ENCODE results near the gene JAKMIP1. TPM values are rescaled to one million over a fixed set of nuclear protein-coding genes. Genes with fewer than 3 reads are reported as not detected.

Gene JAKMIP1
- total RNA-seq, 2 experiments from 2014 or later: 5.6 to 6.3 TPM

DNA sequence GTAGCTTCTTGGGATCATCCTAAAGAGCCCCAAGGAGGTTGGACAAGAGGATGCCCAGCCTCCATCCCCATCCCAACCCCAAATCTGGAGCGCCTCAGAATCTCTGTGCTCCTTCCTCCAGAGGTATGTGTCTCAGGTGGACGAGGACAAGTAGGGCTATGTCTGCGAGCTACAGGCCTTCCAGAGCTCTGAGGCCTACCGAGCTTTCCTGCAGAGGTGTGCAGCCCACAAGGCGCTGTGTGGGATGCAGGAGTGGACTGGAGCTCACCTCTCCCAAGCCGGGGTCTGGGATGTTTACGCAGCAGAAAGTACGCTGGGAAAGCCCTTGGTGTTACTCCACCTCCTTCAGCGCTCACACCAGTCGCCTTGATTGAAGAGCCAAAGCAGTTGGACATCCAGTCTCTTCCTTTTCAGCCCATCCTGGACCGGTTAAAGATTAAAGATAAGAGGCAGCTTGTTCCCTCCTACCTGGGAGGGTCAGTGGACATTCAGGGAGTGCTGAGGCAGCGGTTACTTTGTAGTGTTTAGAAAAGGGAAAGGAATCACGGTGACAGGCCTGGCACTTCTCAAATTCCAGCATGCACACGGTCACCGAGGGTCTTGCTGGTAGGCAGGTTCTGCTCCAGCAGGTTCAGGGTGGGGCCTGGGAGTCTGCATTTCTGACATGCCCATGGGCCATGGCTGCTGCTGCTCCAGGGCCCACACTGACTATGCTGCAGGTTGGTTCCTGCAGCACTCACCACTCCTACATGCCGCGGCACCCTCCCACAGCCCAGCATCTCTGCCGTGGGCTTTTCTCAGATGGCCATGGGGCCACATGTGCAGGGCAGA lies 29.5 kb upstream of the JAKMIP1 start:
- Mint-ChIP-seq H3K4me1 (ENCODE audit: low read depth) (no peaks in the 10 kb centered on the region), H3K9me3 (no peaks in the 10 kb centered on the region), H3K36me3 (ENCODE audit: low read depth) (no peaks in the 10 kb centered on the region), H3K4me3 (no peak overlapping the region), H3K27me3 (peaks cover 5% of the 10 kb centered on the region), H3K27ac (no peak overlapping the region)
- POLR2A ChIA-PET: no interaction called here
- CTCF ChIA-PET: interaction anchor here (1.0 to 1.5 kb wide), 2 partner anchors 21 to 26 kb away, joined by 3 to 7 read pairs; no protein-coding TSS in a partner anchor
- DNase-seq (no peak), ATAC-seq (no peak)
- intact Hi-C loops (cut with micrococcal nuclease): no loop called here
- TF ChIP-seq, protein P1, sequence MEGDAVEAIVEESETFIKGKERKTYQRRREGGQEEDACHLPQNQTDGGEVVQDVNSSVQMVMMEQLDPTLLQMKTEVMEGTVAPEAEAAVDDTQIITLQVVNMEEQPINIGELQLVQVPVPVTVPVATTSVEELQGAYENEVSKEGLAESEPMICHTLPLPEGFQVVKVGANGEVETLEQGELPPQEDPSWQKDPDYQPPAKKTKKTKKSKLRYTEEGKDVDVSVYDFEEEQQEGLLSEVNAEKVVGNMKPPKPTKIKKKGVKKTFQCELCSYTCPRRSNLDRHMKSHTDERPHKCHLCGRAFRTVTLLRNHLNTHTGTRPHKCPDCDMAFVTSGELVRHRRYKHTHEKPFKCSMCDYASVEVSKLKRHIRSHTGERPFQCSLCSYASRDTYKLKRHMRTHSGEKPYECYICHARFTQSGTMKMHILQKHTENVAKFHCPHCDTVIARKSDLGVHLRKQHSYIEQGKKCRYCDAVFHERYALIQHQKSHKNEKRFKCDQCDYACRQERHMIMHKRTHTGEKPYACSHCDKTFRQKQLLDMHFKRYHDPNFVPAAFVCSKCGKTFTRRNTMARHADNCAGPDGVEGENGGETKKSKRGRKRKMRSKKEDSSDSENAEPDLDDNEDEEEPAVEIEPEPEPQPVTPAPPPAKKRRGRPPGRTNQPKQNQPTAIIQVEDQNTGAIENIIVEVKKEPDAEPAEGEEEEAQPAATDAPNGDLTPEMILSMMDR (IDR thresholded peaks at IDR 0.05): no peak

DNA sequence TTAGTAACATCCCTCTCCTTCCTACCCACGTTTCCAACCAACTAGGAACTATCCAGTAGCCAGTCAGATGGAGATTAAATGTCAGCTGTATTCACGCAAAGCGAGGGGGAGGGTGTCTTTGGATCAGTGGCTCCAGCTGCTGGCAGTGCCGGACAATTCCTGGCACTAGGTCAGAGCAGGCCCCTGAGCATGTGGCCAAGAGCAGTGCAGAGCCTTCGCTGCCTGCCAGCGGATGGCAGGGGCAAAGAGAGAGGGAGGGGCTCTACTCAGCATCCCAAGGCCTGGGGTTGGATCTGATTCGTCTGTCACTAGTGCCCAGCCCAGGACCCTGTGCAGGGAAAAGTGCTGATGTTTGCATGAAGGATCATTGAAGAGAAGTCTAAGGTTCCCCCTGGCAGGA lies 28.7 kb upstream of the JAKMIP1 start:
- ChIA-PET POLR2A (no interaction called here), CTCF (interaction anchor here (1.0 to 1.3 kb wide), 2 partner anchors 22 to 25 kb away, joined by 3 to 4 read pairs; no protein-coding TSS in a partner anchor)
- H3K27ac Mint-ChIP-seq: no peak overlapping the region
- ATAC-seq (no peak), DNase-seq (no peak)
- TF ChIP-seq, protein P1 (IDR thresholded peaks at IDR 0.05): no peak
- intact Hi-C loops (cut with micrococcal nuclease): no loop called here
- H3K4me1 Mint-ChIP-seq (ENCODE audit: low read depth): no peaks in the 10 kb centered on the region
- no peak overlapping the region for H3K4me3 Mint-ChIP-seq
- no peaks in the 10 kb centered on the region for H3K9me3 Mint-ChIP-seq
- H3K36me3 Mint-ChIP-seq (ENCODE audit: low read depth): no peaks in the 10 kb centered on the region
- H3K27me3 Mint-ChIP-seq: peaks cover 8% of the 10 kb centered on the region

DNA sequence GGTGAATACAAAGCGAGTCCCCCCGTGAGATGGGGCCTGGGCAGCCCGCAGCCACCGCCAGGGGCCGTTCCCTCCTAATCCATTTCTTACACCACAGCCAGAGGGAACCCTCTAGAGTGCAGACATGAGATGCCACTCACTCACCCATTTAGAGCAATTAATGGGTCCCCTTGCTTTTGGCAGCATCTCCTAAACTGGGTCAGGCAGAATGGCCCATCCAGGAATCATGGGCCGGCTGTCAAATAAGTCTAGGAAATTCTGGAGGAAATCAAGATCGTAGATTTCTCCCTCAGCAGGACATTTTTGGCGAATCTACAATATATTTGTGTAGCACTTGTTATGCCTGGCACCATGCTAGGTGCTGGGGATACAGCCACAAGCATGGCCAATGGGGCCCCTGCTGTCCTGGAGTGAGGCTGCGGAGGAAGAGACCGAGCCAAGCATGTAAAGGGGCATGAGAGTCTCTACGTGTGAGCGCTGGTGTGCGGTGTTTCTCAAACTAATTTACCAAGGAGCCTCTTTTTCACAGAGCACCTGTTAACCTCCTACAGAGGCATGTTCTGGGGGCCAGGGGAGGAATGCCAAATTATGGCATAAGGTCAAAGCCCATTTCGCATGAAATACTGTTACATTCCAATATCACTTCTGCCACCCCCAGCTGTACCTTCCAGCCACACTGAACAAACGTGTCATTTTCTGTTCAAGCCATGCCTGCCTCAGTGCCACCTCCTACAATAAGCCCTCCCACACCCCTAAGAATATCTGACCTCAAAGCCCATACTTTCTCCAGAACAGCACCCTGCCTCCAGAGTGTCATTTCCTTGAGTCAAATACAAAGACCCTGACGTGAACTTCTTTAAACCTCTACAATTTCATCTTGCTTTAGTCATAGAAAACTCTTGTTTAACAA lies 28.1 kb upstream of the JAKMIP1 start:
- ChIA-PET POLR2A (no interaction called here), CTCF (interaction anchor here (1.3 kb wide), 1 partner anchor 22 kb away, joined by 4 read pairs; no protein-coding TSS in a partner anchor)
- no peaks in the 10 kb centered on the region for H3K4me1 Mint-ChIP-seq (ENCODE audit: low read depth)
- H3K27ac Mint-ChIP-seq: no peak overlapping the region
- DNase-seq (no peak), ATAC-seq (no peak)
- H3K27me3 Mint-ChIP-seq: peaks cover 12% of the 10 kb centered on the region
- intact Hi-C loops (cut with micrococcal nuclease): no loop called here
- no peaks in the 10 kb centered on the region for H3K36me3 Mint-ChIP-seq (ENCODE audit: low read depth)
- no peak overlapping the region for H3K4me3 Mint-ChIP-seq
- TF ChIP-seq, protein P1 (IDR thresholded peaks at IDR 0.05): no peak
- H3K9me3 Mint-ChIP-seq: no peaks in the 10 kb centered on the region

DNA sequence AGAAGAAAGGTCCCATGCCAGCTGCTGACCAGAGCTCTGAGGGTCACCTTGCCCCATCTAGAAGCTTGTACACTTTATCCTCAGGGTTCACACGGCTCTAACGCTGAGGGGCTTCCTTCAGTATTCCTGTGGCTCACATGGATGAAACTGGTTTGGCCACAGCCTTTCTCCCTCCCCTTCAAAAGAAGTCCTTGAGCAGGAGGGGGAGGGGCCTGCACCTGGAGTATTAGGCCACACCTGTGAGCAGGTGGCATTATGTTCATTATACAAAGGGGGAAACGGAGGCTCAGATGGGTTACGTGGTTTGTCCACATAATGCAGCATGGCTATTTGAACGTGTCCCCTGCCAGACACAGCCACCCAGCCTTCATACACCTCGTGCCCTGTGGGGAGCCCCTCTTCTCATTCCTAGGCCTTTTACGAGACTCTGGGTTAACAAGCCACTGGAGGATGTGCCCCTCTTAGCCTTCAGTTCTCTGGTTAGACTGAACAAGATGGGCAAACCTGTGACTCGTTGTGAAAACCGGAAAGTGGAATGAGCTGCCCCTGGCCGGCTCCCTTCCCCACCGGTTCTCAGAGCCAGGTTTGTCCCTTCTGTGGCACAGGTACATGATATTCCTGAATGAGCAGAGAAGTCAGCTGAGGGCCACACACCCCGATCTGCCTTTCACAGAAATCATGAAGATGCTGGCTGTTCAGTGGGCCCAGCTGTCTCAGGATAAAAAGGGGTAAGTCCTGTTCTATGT lies 27.2 kb upstream of the JAKMIP1 start:
- Mint-ChIP-seq H3K27ac (no peak overlapping the region), H3K4me1 (ENCODE audit: low read depth) (no peaks in the 10 kb centered on the region), H3K9me3 (peaks cover 2% of the 10 kb centered on the region), H3K27me3 (peaks cover 19% of the 10 kb centered on the region), H3K36me3 (ENCODE audit: low read depth) (no peaks in the 10 kb centered on the region), H3K4me3 (no peak overlapping the region)
- no peak for ATAC-seq
- no peak for DNase-seq
- TF ChIP-seq, protein P1 (IDR thresholded peaks at IDR 0.05): no peak
- POLR2A ChIA-PET: no interaction called here
- intact Hi-C loops (cut with micrococcal nuclease): no loop called here
- CTCF ChIA-PET: interaction anchor here (1.3 kb wide), 2 partner anchors 23 to 100 kb away, joined by 4 read pairs; no protein-coding TSS in a partner anchor
